Measurements from ENCODE around the gene CLTA. TPM values are rescaled to one million over a fixed set of nuclear protein-coding genes. Genes with fewer than 3 reads are reported as not detected.

Gene CLTA
- total RNA-seq, 1 experiment from 2014 or later, result 195 TPM

DNA sequence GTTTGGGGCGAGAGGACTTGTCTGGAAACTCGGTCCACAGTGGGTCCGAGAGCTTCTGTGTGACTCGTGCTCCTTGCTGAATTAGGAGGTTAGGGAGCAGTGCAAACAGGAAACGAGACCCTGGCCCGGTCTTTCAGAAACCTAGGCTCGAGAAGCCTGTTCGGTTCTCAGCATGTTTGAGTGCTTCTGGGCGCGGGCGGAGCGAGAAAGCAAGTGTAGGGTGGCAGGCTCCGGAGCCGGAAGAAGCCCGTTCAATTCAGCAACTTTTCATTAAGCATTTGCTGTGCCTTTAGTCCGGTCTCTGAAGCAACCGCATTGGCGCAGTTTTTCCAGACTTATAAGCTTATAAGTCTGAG is 547 bp downstream of the CLTA start:
- Histone ChIP-seq H4K5ac (ENCODE audit: insufficient read length, low read depth, low read length) (no peak overlapping the region), H3K4me1 (ENCODE audit: insufficient read depth, low read length) (peaks cover 6% of the 10 kb centered on the region; the same call in 1 of the 2 replicates), H3K27me3 (ENCODE audit: insufficient read depth, low read length) (no peaks in the 10 kb centered on the region), H3K14ac (ENCODE audit: insufficient read depth, low read length) (peak overlapping the region; percentile 74), H3K9ac (ENCODE audit: extremely low read depth, insufficient read length, low read length) (peak overlapping the region; percentile 91), H3T11ph (ENCODE audit: low read length) (no peak overlapping the region), H3K9me3 (ENCODE audit: control insufficient read depth, low read depth, low read length) (no peaks in the 10 kb centered on the region), H2BK20ac (ENCODE audit: low read depth, low read length, poor library complexity, severe bottlenecking) (no peak overlapping the region), H3K56ac (ENCODE audit: insufficient read length, low read depth, low read length) (no peak overlapping the region), H2BK5ac (ENCODE audit: insufficient read length, low read length) (no peak overlapping the region), H3K79me1 (ENCODE audit: insufficient read depth, low read depth, low read length, poor library complexity, severe bottlenecking) (peaks cover 10% of the 10 kb centered on the region), H3K23me2 (ENCODE audit: insufficient read length, low read depth, low read length, poor library complexity, severe bottlenecking) (peaks cover 10% of the 10 kb centered on the region), H3K27ac (ENCODE audit: insufficient read length, low read depth, low read length) (no peak overlapping the region), H3K4ac (ENCODE audit: low read depth, low read length) (no peak overlapping the region), H3K4me2 (ENCODE audit: insufficient read depth, insufficient read length, low read length) (peak overlapping the region; percentile 95), H3K23ac (ENCODE audit: insufficient read length, low read depth, low read length) (no peak overlapping the region), H4K91ac (ENCODE audit: insufficient read length, low read depth, low read length) (no peak overlapping the region), H2BK15ac (ENCODE audit: low read depth, low read length) (no peak overlapping the region), H2BK12ac (ENCODE audit: insufficient read length, low read depth, low read length) (no peak overlapping the region), H2AFZ (ENCODE audit: low read length) (no peak overlapping the region), H4K20me1 (ENCODE audit: control insufficient read depth, insufficient read depth, insufficient read length) (no peaks in the 10 kb centered on the region), H4K8ac (replicated peaks; ENCODE audit: insufficient read length, low read depth, low read length) (no peak overlapping the region), H2BK120ac (ENCODE audit: low read depth, low read length, poor library complexity, severe bottlenecking) (no peak overlapping the region), H2AK5ac (ENCODE audit: insufficient read length, low read length) (no peak overlapping the region), H3K79me2 (ENCODE audit: insufficient read depth, low read length) (peaks cover 37% of the 10 kb centered on the region), H3K18ac (ENCODE audit: insufficient read length, low read depth, low read length) (peak overlapping the region; percentile 63)
- H3K27me3 Mint-ChIP-seq (ENCODE audit: low read depth), result peaks cover 10% of the 10 kb centered on the region
- peak overlapping the region; percentile 74 to 96 (median 91); a peak in 5 of 7 replicates for H3K27ac Mint-ChIP-seq
- H3K9me3 Mint-ChIP-seq, result no peaks in the 10 kb centered on the region
- peaks cover 23 to 26% of the 10 kb centered on the region in 2 experiments for H3K4me1 Mint-ChIP-seq
- DNase-seq, result no peak
- WGBS (ENCODE audit: extremely low coverage, insufficient read length, low lambda C conversion rate), result no CpG with 5 or more reads among the region's 18 CpGs
- TF ChIP-seq, protein P1, sequence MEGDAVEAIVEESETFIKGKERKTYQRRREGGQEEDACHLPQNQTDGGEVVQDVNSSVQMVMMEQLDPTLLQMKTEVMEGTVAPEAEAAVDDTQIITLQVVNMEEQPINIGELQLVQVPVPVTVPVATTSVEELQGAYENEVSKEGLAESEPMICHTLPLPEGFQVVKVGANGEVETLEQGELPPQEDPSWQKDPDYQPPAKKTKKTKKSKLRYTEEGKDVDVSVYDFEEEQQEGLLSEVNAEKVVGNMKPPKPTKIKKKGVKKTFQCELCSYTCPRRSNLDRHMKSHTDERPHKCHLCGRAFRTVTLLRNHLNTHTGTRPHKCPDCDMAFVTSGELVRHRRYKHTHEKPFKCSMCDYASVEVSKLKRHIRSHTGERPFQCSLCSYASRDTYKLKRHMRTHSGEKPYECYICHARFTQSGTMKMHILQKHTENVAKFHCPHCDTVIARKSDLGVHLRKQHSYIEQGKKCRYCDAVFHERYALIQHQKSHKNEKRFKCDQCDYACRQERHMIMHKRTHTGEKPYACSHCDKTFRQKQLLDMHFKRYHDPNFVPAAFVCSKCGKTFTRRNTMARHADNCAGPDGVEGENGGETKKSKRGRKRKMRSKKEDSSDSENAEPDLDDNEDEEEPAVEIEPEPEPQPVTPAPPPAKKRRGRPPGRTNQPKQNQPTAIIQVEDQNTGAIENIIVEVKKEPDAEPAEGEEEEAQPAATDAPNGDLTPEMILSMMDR (conservative IDR thresholded peaks at IDR 0.05), result no peak
- H3K36me3 Mint-ChIP-seq (ENCODE audit: insufficient read depth in 1 of 3, low read depth in 3 of 3), result peaks cover 6 to 12% (median 11%) of the 10 kb centered on the region in 3 experiments; a peak in 6 of 7 replicates
- peak overlapping the region; percentile 94 to 96 for H3K4me3 Mint-ChIP-seq

All from H9 (cell line).